Measurements from ENCODE around the gene MED16. TPM values are rescaled to one million over a fixed set of nuclear protein-coding genes. Genes with fewer than 3 reads are reported as not detected.

The MED16 gene
- polyA plus RNA-seq, 3 donors: 20.7 to 37.4 (median 32.8) TPM

- H3K4me1 Mint-ChIP-seq: peaks cover 47% of the 10 kb centered on the region
- H3K36me3 ChIP-seq (replicated peaks in 1 of 2; ENCODE audit: control insufficient read depth in 1 of 2, insufficient read depth in 2 of 2, low read length in 2 of 2): peaks cover 17 to 39% of the 10 kb centered on the region in 2 donors
- peaks cover 30 to 62% of the 10 kb centered on the region in 2 donors for H3K36me3 Mint-ChIP-seq
- peaks cover 0 to 1% (median under 1%) of the 10 kb centered on the region in 3 donors for H3K27me3 Mint-ChIP-seq (ENCODE audit: low read depth in 3 of 3)
- TF ChIP-seq CTCF (IDR thresholded peaks at IDR 0.05): no peak
- no peak for DNase-seq
- no peak overlapping the region for H3K4me2 ChIP-seq (replicated peaks; ENCODE audit: extremely low read depth, low read length, poor library complexity, severe bottlenecking)
- H3K4me3 Mint-ChIP-seq: no peak overlapping the region
- H4K20me1 ChIP-seq (ENCODE audit: insufficient read depth, low read length): peaks cover 100% of the 10 kb centered on the region
- H3K9ac ChIP-seq (ENCODE audit: insufficient read depth, low read length, poor library complexity, severe bottlenecking): no peak overlapping the region
- H3K9me3 ChIP-seq (replicated peaks in 1 of 2; ENCODE audit: control insufficient read depth in 1 of 2, insufficient read depth in 1 of 2, low read length in 2 of 2): no peaks in the 10 kb centered on the region
- H3K4me1 ChIP-seq (ENCODE audit: control insufficient read depth in 1 of 2, insufficient read depth in 2 of 2, low read length in 2 of 2): peaks cover 28 to 41% of the 10 kb centered on the region in 2 donors
- intact Hi-C loops (cut with micrococcal nuclease): no loop called here
- no peak overlapping the region for H3K27ac Mint-ChIP-seq
- H3K27me3 ChIP-seq (ENCODE audit: control insufficient read depth in 2 of 2, insufficient read depth in 2 of 2, low read length in 2 of 2): no peaks in the 10 kb centered on the region
- 95% methylated on average over 32 of the region's 32 CpGs for WGBS (ENCODE audit: insufficient coverage)
- peaks cover 0 to 2% (median 0%) of the 10 kb centered on the region in 7 donors for H3K9me3 Mint-ChIP-seq
- no peak overlapping the region for H2AFZ ChIP-seq (ENCODE audit: insufficient read depth, low read depth, low read length, poor library complexity, severe bottlenecking)
- H3K79me2 ChIP-seq (ENCODE audit: insufficient read depth, low read length): peaks cover 99% of the 10 kb centered on the region
- peak overlapping the region in 1 of 2 donors; percentile 75 for H3K27ac ChIP-seq (ENCODE audit: low read depth in 1 of 2, low read length in 2 of 2)
- H3K4me3 ChIP-seq (replicated peaks in 1 of 3; ENCODE audit: low read depth in 2 of 3, low read length in 3 of 3): no peak overlapping the region
Observed at GRCh38 chr19:942133-942645, 49.2 kb upstream of the MED16 start.

GRCh38 chr19:941292-942132 lies 48.5 kb upstream of the MED16 start:
- H3K79me2 ChIP-seq (ENCODE audit: insufficient read depth, low read length): peaks cover 99% of the 10 kb centered on the region
- TF ChIP-seq CTCF (IDR thresholded peaks at IDR 0.05): no peak
- H3K27ac ChIP-seq (ENCODE audit: low read depth in 1 of 2, low read length in 2 of 2): peak overlapping the region in 1 of 2 donors; percentile 75
- H3K4me2 ChIP-seq (replicated peaks; ENCODE audit: extremely low read depth, low read length, poor library complexity, severe bottlenecking): peak overlapping the region; percentile 78
- H3K9ac ChIP-seq (ENCODE audit: insufficient read depth, low read length, poor library complexity, severe bottlenecking): peak overlapping the region; percentile 60
- no peaks in the 10 kb centered on the region for H3K27me3 ChIP-seq (ENCODE audit: control insufficient read depth in 2 of 2, insufficient read depth in 2 of 2, low read length in 2 of 2)
- H3K9me3 Mint-ChIP-seq: peaks cover 0 to 2% (median 0%) of the 10 kb centered on the region in 7 donors
- peaks cover 17 to 42% of the 10 kb centered on the region in 2 donors for H3K36me3 ChIP-seq (replicated peaks in 1 of 2; ENCODE audit: control insufficient read depth in 1 of 2, insufficient read depth in 2 of 2, low read length in 2 of 2)
- H2AFZ ChIP-seq (ENCODE audit: insufficient read depth, low read depth, low read length, poor library complexity, severe bottlenecking): no peak overlapping the region
- DNase-seq: no peak
- WGBS (ENCODE audit: insufficient coverage): 69% methylated on average over 42 of the region's 45 CpGs
- peak overlapping the region; percentile 72 to 85 for H3K4me3 Mint-ChIP-seq
- peaks cover 32 to 64% of the 10 kb centered on the region in 2 donors for H3K36me3 Mint-ChIP-seq
- H3K9me3 ChIP-seq (replicated peaks in 1 of 2; ENCODE audit: control insufficient read depth in 1 of 2, insufficient read depth in 1 of 2, low read length in 2 of 2): no peaks in the 10 kb centered on the region
- H3K27ac Mint-ChIP-seq: peak overlapping the region in 5 of 7 donors; percentile 56 to 84 (median 69)
- H3K4me3 ChIP-seq (replicated peaks in 1 of 3; ENCODE audit: low read depth in 2 of 3, low read length in 3 of 3): peak overlapping the region; percentile 17 to 71 (median 21)
- H3K4me1 Mint-ChIP-seq: peaks cover 46% of the 10 kb centered on the region
- H3K4me1 ChIP-seq (ENCODE audit: control insufficient read depth in 1 of 2, insufficient read depth in 2 of 2, low read length in 2 of 2): peaks cover 22 to 39% of the 10 kb centered on the region in 2 donors
- intact Hi-C loops (cut with micrococcal nuclease): loop anchor here (2.0 kb wide), 1 partner anchor 15 kb away; the partner anchor contains the start of gene ARID3A (in 2 of the 2)
- H4K20me1 ChIP-seq (ENCODE audit: insufficient read depth, low read length): peaks cover 100% of the 10 kb centered on the region
- H3K27me3 Mint-ChIP-seq (ENCODE audit: low read depth in 3 of 3): peaks cover 0 to 1% (median 0%) of the 10 kb centered on the region in 3 donors
